ENCODE data around the gene GSE1.

- TF ChIP-seq JUND (IDR thresholded peaks at IDR 0.05; ENCODE audit: borderline replicate concordance, low read depth, low read length), result no peak
- TF ChIP-seq JUND (tag; IDR thresholded peaks at IDR 0.05; ENCODE audit: borderline replicate concordance, low read depth, low read length), result no peak
- no peak for TF ChIP-seq ZBTB17 (CRISPR knock-in tag; IDR thresholded peaks at IDR 0.05)
- no peak for TF ChIP-seq RCOR1 (IDR thresholded peaks at IDR 0.05; ENCODE audit: borderline replicate concordance in 1 of 2, low read depth in 2 of 2, low read length in 2 of 2)
- TF ChIP-seq POLR2A (conservative IDR thresholded peaks at IDR 0.05), result no peak
- TF ChIP-seq ZNF133 (CRISPR knock-in tag; IDR thresholded peaks at IDR 0.05), result no peak
- no peak for TF ChIP-seq SRSF3 (IDR thresholded peaks at IDR 0.05; ENCODE audit: insufficient read depth, low read length)
- no peak for TF ChIP-seq CHD2 (IDR thresholded peaks at IDR 0.05; ENCODE audit: low read depth, low read length)
Observed at GRCh38 chr16:85585711-85586110, 27.4 kb upstream of the GSE1 start.
